ENCODE measurements around the gene INSIG1. TPM values are rescaled to one million over a fixed set of nuclear protein-coding genes. Genes with fewer than 3 reads are reported as not detected.

INSIG1 gene
- total RNA-seq, 1 experiment from 2014 or later = 54.7 TPM

DNA sequence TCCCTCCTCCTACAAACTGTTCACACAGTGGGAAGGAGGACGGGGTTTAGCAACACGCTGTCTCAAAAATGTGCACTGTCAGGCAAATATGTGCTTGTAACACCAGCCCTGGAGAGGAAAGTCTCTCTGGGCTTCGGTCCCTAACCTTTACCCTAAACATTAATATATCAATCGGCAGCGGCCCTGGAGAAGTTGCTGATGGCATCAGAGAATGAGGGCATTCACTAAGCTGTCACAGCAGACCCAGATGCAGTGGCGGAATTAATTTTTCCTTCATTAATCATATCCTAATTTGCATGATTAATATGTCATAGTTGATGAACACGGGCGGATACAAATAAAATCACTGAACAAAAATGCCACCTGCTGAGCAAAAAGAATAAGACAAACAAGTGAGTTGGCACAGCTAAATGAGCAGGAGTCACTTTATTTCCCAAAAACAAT, 45.2 kb upstream of the INSIG1 start:
- no peaks in the 10 kb centered on the region for H3K9me2 ChIP-seq (ENCODE audit: insufficient read depth)
- TF ChIP-seq CEBPB (IDR thresholded peaks at IDR 0.05; ENCODE audit: low read depth) (no peak), TCF7L2 (IDR thresholded peaks at IDR 0.05; ENCODE audit: borderline replicate concordance, extremely low read depth, insufficient read depth, insufficient read length) (no peak), CBX3 (IDR thresholded peaks at IDR 0.05; ENCODE audit: low read depth) (no peak), EZH2phosphoT487 (IDR thresholded peaks at IDR 0.05; ENCODE audit: borderline replicate concordance) (no peak), RAD21 (IDR thresholded peaks at IDR 0.05; ENCODE audit: low read depth) (no peak), ZNF274 (IDR thresholded peaks at IDR 0.05; ENCODE audit: low read depth, low read length) (no peak), SRF (IDR thresholded peaks at IDR 0.05; ENCODE audit: low read depth) (no peak), JUND (IDR thresholded peaks at IDR 0.05) (no peak), POLR2A (IDR thresholded peaks at IDR 0.05; ENCODE audit: borderline replicate concordance, extremely low read depth, insufficient read depth, insufficient read length) (no peak), SP1 (IDR thresholded peaks at IDR 0.05; ENCODE audit: low read depth) (no peak), FOSL1 (IDR thresholded peaks at IDR 0.05; ENCODE audit: low read depth) (no peak), POLR2AphosphoS5 (IDR thresholded peaks at IDR 0.05; ENCODE audit: low read depth, low read length) (no peak)
- TF ChIP-seq, protein P1, sequence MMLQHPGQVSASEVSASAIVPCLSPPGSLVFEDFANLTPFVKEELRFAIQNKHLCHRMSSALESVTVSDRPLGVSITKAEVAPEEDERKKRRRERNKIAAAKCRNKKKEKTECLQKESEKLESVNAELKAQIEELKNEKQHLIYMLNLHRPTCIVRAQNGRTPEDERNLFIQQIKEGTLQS (IDR thresholded peaks at IDR 0.05) = no peak
- TF ChIP-seq, protein P2, sequence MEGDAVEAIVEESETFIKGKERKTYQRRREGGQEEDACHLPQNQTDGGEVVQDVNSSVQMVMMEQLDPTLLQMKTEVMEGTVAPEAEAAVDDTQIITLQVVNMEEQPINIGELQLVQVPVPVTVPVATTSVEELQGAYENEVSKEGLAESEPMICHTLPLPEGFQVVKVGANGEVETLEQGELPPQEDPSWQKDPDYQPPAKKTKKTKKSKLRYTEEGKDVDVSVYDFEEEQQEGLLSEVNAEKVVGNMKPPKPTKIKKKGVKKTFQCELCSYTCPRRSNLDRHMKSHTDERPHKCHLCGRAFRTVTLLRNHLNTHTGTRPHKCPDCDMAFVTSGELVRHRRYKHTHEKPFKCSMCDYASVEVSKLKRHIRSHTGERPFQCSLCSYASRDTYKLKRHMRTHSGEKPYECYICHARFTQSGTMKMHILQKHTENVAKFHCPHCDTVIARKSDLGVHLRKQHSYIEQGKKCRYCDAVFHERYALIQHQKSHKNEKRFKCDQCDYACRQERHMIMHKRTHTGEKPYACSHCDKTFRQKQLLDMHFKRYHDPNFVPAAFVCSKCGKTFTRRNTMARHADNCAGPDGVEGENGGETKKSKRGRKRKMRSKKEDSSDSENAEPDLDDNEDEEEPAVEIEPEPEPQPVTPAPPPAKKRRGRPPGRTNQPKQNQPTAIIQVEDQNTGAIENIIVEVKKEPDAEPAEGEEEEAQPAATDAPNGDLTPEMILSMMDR (IDR thresholded peaks at IDR 0.05 in 2 of 3, conservative IDR thresholded peaks at IDR 0.05 in 1 of 3; ENCODE audit: borderline replicate concordance in 1 of 3, insufficient read depth in 1 of 3, low read depth in 2 of 3, low read length in 2 of 3) = no peak
- TF ChIP-seq, protein P3, sequence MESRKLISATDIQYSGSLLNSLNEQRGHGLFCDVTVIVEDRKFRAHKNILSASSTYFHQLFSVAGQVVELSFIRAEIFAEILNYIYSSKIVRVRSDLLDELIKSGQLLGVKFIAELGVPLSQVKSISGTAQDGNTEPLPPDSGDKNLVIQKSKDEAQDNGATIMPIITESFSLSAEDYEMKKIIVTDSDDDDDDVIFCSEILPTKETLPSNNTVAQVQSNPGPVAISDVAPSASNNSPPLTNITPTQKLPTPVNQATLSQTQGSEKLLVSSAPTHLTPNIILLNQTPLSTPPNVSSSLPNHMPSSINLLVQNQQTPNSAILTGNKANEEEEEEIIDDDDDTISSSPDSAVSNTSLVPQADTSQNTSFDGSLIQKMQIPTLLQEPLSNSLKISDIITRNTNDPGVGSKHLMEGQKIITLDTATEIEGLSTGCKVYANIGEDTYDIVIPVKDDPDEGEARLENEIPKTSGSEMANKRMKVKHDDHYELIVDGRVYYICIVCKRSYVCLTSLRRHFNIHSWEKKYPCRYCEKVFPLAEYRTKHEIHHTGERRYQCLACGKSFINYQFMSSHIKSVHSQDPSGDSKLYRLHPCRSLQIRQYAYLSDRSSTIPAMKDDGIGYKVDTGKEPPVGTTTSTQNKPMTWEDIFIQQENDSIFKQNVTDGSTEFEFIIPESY (IDR thresholded peaks at IDR 0.05; ENCODE audit: extremely low read depth, insufficient replicate concordance, low read length) = no peak
- TF ChIP-seq, protein P4, sequence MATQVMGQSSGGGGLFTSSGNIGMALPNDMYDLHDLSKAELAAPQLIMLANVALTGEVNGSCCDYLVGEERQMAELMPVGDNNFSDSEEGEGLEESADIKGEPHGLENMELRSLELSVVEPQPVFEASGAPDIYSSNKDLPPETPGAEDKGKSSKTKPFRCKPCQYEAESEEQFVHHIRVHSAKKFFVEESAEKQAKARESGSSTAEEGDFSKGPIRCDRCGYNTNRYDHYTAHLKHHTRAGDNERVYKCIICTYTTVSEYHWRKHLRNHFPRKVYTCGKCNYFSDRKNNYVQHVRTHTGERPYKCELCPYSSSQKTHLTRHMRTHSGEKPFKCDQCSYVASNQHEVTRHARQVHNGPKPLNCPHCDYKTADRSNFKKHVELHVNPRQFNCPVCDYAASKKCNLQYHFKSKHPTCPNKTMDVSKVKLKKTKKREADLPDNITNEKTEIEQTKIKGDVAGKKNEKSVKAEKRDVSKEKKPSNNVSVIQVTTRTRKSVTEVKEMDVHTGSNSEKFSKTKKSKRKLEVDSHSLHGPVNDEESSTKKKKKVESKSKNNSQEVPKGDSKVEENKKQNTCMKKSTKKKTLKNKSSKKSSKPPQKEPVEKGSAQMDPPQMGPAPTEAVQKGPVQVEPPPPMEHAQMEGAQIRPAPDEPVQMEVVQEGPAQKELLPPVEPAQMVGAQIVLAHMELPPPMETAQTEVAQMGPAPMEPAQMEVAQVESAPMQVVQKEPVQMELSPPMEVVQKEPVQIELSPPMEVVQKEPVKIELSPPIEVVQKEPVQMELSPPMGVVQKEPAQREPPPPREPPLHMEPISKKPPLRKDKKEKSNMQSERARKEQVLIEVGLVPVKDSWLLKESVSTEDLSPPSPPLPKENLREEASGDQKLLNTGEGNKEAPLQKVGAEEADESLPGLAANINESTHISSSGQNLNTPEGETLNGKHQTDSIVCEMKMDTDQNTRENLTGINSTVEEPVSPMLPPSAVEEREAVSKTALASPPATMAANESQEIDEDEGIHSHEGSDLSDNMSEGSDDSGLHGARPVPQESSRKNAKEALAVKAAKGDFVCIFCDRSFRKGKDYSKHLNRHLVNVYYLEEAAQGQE (IDR thresholded peaks at IDR 0.05; ENCODE audit: low read depth) = no peak
- no peaks in the 10 kb centered on the region for H4K20me1 ChIP-seq (ENCODE audit: insufficient read depth)
- intact Hi-C loops (cut with micrococcal nuclease) = no loop called here
- ChIA-PET RAD21 (ENCODE audit: low non-redundant PET in 1 of 2, low total read pairs in 2 of 2, uncharacterized antibody in 2 of 2, unreplicated experiment in 2 of 2) (no interaction called here), POLR2A (no interaction called here), CTCF (no interaction called here)
- H3K9me3 ChIP-seq (ENCODE audit: control insufficient read depth in 1 of 2, insufficient read depth in 1 of 2, low read depth in 1 of 2, low read length in 2 of 2) = no peaks in the 10 kb centered on the region
- H3K4me3 ChIP-seq (replicated peaks in 1 of 2; ENCODE audit: low read depth in 1 of 2, low read length in 2 of 2) = no peak overlapping the region
- DNase-seq (ENCODE audit: low read depth, low spot score) (no peak), ATAC-seq (no peak)
- BruUV-seq (replicated peaks) = no TSS peak
- no peaks in the 10 kb centered on the region for H3K79me2 ChIP-seq (ENCODE audit: insufficient read depth, low read length)
- no peak overlapping the region for H3K4me2 ChIP-seq (ENCODE audit: low read length)
- no peak overlapping the region for H3K27ac ChIP-seq (ENCODE audit: low read depth, low read length)
- no peaks in the 10 kb centered on the region for H3K27me3 ChIP-seq (ENCODE audit: insufficient read depth, low read length)
- H3K36me3 ChIP-seq (ENCODE audit: control insufficient read depth in 1 of 2, insufficient read depth in 2 of 2, low read length in 2 of 2) = no peaks in the 10 kb centered on the region
- H3K9ac ChIP-seq (ENCODE audit: low read length) = no peak overlapping the region
- H2AFZ ChIP-seq (ENCODE audit: low read depth, low read length, poor library complexity, severe bottlenecking) = no peak overlapping the region
- no peaks in the 10 kb centered on the region for H3K4me1 ChIP-seq (ENCODE audit: control insufficient read depth in 1 of 2, insufficient read depth in 2 of 2, low read length in 2 of 2)

Measured in HCT116 (cell line).